ENCODE data around the gene WWTR1.

DNA sequence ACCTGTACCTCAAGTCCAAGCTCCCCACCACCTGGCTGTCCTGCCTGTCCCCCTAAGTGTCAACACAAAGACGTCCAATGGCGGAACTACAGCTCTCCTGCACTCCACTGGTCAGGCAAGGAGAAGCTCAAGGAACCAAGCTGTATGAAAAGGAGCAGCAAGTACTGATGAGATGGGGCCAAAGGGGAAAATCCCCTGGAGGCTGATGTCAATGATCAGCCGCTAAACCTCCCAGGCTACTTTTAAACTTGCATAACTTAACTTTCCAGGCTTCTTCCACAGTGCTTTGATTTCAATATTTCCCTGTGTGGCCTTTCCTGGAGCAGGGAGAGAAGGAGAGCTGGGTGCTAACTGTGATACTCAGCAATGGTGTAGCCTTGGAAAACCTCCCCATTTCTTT, 148.3 kb downstream of the WWTR1 start:
- TF ChIP-seq, protein P1, sequence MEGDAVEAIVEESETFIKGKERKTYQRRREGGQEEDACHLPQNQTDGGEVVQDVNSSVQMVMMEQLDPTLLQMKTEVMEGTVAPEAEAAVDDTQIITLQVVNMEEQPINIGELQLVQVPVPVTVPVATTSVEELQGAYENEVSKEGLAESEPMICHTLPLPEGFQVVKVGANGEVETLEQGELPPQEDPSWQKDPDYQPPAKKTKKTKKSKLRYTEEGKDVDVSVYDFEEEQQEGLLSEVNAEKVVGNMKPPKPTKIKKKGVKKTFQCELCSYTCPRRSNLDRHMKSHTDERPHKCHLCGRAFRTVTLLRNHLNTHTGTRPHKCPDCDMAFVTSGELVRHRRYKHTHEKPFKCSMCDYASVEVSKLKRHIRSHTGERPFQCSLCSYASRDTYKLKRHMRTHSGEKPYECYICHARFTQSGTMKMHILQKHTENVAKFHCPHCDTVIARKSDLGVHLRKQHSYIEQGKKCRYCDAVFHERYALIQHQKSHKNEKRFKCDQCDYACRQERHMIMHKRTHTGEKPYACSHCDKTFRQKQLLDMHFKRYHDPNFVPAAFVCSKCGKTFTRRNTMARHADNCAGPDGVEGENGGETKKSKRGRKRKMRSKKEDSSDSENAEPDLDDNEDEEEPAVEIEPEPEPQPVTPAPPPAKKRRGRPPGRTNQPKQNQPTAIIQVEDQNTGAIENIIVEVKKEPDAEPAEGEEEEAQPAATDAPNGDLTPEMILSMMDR (IDR thresholded peaks at IDR 0.05; ENCODE audit: low read depth, low read length, missing input control): no peak
- TF ChIP-seq, protein P2, sequence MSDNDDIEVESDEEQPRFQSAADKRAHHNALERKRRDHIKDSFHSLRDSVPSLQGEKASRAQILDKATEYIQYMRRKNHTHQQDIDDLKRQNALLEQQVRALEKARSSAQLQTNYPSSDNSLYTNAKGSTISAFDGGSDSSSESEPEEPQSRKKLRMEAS (IDR thresholded peaks at IDR 0.05): no peak

Data from liver (tissue), 2 donors.